Vagina (tissue), 2 donors: Measurements from ENCODE around the gene DOCK2. TPM values are rescaled to one million over a fixed set of nuclear protein-coding genes. Genes with fewer than 3 reads are reported as not detected.
"Not testable (repeated sequence)": the region's sequence is repeated elsewhere in the genome, so short reads cannot be mapped to it uniquely, and the experiment has no call there.

Source experiments
- DNase-seq, 2 donors: peaks; one replicate each; pipeline ENCODE4 v3.0.0-alpha.2; 2017; ENCODE audit errors: extremely low spot score in 2 of 2
- H3K27ac ChIP-seq: fragments of 200-600 bp; sonication (generic); one replicate; pipeline ENCODE4 v1.5.1; 2019
- H3K27me3 ChIP-seq: fragments of 200-600 bp; sonication (generic); one replicate; pipeline ENCODE4 v1.5.1; 2019
- H3K36me3 ChIP-seq, 2 donors: fragments of 200-600 bp; sonication (generic); one replicate each; pipeline ENCODE4 v1.5.1; 2017 to 2019
- H3K4me1 ChIP-seq: fragments of 200-600 bp; sonication (generic); one replicate; pipeline ENCODE4 v1.5.1; 2019
- H3K4me3 ChIP-seq, 2 donors: fragments of 200-600 bp; sonication (generic); 1 replicate in 1 of 2; 2 replicates in 1 of 2; pipeline ENCODE4 v1.5.1; 2016 to 2019
- H3K9me3 ChIP-seq: fragments of 200-600 bp; sonication (generic); one replicate; pipeline ENCODE4 v1.5.1; 2019
- POLR2A ChIP-seq, 2 donors: fragments of 450-650 bp; IDR thresholded peaks; one replicate each; pipeline ENCODE4 v1.6.1; 2017; ENCODE audit warnings: antibody characterized with exemption in 2 of 2, mild to moderate bottlenecking in 2 of 2, moderate library complexity in 2 of 2
- POLR2AphosphoS5 ChIP-seq, 2 donors: sonication (generic); formaldehyde crosslinking; IDR thresholded peaks; one replicate each; pipeline ENCODE4 v1.9.0; 2017; ENCODE audit warnings: antibody characterized with exemption in 2 of 2, mild to moderate bottlenecking in 2 of 2, low read depth in 1 of 2; ENCODE audit not compliant: insufficient read depth in 1 of 2
- intact Hi-C: fragments of 100-400 bp; cut with DNase I; formaldehyde crosslinking; loops from one replicate; pipeline ENCODE4 v1.15.1; 2023
- total RNA-seq: library from RNA; depleted of rRNA; stranded (reverse); fragments of >200 nt; gene quantifications from one replicate; pipeline ENCODE4 v1.2.3, GENCODE V29; 2016
- TF ChIP-seq, protein P1 (sequence below), 3 experiments: fragments of 450-650 bp in 2 of 3; fragments of 200-600 bp in 1 of 3; sonication (generic) in 1 of 3; IDR thresholded peaks; one replicate each; pipeline ENCODE4 v1.5.1; 2017 to 2019; ENCODE audit warnings: antibody characterized with exemption in 3 of 3, mild to moderate bottlenecking in 2 of 3, moderate library complexity in 2 of 3

The DOCK2 gene
- total RNA-seq, 1 donor from 2014 or later, result 18.2 TPM

DNA sequence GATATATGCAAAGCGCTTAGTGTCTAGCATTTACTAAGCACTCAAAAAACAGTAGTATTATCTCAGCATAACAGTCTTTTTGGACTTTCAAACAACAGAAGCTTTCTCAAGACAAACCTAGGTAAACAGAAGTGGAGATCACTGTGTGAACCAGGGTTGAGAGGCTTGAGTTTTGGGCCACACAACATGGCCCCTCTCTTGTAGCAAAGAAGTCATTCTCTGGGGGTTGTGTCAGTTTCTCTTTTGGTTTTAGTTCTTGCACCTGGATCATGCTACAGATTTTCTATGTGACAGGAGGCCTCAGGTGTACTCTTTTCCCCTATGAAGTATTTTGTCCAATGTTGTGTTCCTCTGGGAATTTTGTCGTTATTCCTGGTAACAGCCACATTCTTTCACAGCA lies 313.3 kb downstream of the DOCK2 start:
- TF ChIP-seq, protein P1, sequence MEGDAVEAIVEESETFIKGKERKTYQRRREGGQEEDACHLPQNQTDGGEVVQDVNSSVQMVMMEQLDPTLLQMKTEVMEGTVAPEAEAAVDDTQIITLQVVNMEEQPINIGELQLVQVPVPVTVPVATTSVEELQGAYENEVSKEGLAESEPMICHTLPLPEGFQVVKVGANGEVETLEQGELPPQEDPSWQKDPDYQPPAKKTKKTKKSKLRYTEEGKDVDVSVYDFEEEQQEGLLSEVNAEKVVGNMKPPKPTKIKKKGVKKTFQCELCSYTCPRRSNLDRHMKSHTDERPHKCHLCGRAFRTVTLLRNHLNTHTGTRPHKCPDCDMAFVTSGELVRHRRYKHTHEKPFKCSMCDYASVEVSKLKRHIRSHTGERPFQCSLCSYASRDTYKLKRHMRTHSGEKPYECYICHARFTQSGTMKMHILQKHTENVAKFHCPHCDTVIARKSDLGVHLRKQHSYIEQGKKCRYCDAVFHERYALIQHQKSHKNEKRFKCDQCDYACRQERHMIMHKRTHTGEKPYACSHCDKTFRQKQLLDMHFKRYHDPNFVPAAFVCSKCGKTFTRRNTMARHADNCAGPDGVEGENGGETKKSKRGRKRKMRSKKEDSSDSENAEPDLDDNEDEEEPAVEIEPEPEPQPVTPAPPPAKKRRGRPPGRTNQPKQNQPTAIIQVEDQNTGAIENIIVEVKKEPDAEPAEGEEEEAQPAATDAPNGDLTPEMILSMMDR (IDR thresholded peaks at IDR 0.05), result no peak
- TF ChIP-seq POLR2A (IDR thresholded peaks at IDR 0.05) (no peak), POLR2AphosphoS5 (IDR thresholded peaks at IDR 0.05; ENCODE audit: insufficient read depth in 1 of 2, low read depth in 1 of 2) (no peak)
- intact Hi-C loops, result no loop called here
- H3K4me3 ChIP-seq, result no peak overlapping the region
- no peaks in the 10 kb centered on the region for H3K27me3 ChIP-seq
- H3K9me3 ChIP-seq, result no peaks in the 10 kb centered on the region
- H3K36me3 ChIP-seq, result no peaks in the 10 kb centered on the region
- no peak overlapping the region for H3K27ac ChIP-seq
- DNase-seq, result no peak
- H3K4me1 ChIP-seq, result no peaks in the 10 kb centered on the region

DNA sequence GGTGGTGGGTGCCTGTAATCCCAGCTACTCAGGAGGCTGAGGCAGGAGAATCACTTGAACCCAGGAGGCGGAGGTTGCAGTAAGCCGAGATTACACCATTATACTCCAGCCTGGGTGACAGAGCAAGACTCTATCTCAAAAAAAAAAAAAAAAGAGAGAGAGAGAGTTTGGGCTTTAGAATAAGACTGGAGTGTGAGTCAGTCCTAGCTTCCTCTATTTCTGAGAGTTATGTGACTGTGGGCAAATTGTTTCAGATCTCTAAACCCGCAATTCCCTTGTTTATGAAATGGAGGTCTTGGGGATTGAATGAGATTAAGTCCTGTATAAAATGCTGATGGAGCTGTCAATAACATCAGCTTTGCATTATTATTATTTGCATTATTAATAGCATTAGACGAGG lies 316.1 kb downstream of the DOCK2 start:
- H3K27ac ChIP-seq, H3K4me3 ChIP-seq, H3K9me3 ChIP-seq, H3K4me1 ChIP-seq, DNase-seq, intact Hi-C loops, H3K27me3 ChIP-seq, H3K36me3 ChIP-seq: not testable (repeated sequence)

DNA sequence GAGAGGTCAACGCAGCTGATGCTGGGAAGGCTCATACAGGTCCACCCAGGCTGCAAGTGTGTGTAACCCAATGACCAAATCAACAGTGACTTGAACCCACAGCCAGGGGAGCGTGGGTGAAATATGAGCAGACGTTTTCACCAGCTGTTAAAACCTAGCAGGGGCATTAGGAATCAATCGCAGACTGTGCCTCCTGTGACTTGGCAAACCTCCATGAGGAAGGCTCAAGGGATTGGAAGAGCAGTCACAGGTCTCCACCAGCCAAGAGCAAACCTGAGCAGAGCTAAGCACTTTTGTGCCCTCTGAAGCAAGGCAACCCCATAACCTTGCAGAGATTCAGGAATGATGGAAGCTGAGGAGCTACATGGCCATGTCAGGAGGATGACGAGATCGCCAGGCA lies 317.7 kb downstream of the DOCK2 start:
- TF ChIP-seq POLR2A (IDR thresholded peaks at IDR 0.05), result no peak
- no peak for TF ChIP-seq POLR2AphosphoS5 (IDR thresholded peaks at IDR 0.05; ENCODE audit: insufficient read depth in 1 of 2, low read depth in 1 of 2)
- TF ChIP-seq, protein P1 (IDR thresholded peaks at IDR 0.05), result no peak

DNA sequence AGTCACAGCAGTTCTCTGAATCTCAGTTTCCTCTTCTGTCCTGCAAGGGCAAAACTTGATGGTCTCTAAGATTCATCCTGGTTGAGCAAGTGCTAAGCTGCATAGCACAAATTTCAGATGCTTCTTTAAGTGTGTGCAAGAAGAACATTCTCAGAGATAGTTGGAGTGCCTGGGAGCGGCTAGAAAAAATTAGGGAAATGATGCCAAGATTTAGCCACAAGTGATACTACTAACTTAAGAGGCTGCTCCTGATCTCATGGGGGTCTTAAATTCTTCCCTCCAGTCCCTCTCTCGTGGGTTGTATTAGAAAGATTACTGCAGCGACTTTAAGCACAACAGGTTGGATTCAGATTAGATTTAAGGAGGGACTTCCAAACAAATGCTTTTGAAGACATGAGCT lies 319.1 kb downstream of the DOCK2 start:
- intact Hi-C loops, result no loop called here
- H3K27ac ChIP-seq, result no peak overlapping the region
- no peak overlapping the region for H3K4me3 ChIP-seq
- no peaks in the 10 kb centered on the region for H3K36me3 ChIP-seq
- DNase-seq, result no peak
- H3K4me1 ChIP-seq, result no peaks in the 10 kb centered on the region
- TF ChIP-seq POLR2AphosphoS5 (IDR thresholded peaks at IDR 0.05; ENCODE audit: insufficient read depth in 1 of 2, low read depth in 1 of 2) (no peak), POLR2A (IDR thresholded peaks at IDR 0.05) (no peak)
- TF ChIP-seq, protein P1 (IDR thresholded peaks at IDR 0.05), result no peak
- H3K9me3 ChIP-seq, result no peaks in the 10 kb centered on the region
- H3K27me3 ChIP-seq, result no peaks in the 10 kb centered on the region

More for the DNA sequence above, 317.7 kb downstream of the DOCK2 start:
- H3K27me3 ChIP-seq, result no peaks in the 10 kb centered on the region
- H3K36me3 ChIP-seq, result no peaks in the 10 kb centered on the region
- H3K27ac ChIP-seq, result no peak overlapping the region
- no peaks in the 10 kb centered on the region for H3K9me3 ChIP-seq
- H3K4me3 ChIP-seq, result no peak overlapping the region
- DNase-seq, result no peak
- H3K4me1 ChIP-seq, result no peaks in the 10 kb centered on the region
- intact Hi-C loops, result no loop called here

DNA sequence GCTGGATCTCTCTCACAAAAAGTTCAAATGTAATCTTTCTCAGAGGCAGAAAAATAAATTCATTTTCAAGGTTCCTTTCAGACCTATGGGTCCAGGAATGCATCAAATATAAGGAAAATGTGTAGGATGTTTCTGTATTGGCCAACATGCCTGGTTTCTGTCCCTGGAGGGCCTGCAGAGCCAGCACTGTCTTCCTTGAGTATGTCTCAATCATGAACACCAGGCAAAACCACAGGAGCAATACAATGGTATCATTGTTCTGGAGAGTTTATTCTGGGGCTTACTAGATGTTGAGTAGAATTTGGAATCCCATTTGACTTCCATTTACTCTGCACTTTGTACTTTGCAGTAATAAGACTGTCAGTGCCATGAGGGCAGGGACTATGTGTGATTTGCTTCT lies 319.7 kb downstream of the DOCK2 start:
- DNase-seq, result no peak
- Histone ChIP-seq H3K9me3 (no peaks in the 10 kb centered on the region), H3K36me3 (no peaks in the 10 kb centered on the region), H3K27me3 (no peaks in the 10 kb centered on the region), H3K4me1 (no peaks in the 10 kb centered on the region), H3K27ac (no peak overlapping the region), H3K4me3 (no peak overlapping the region)
- intact Hi-C loops, result no loop called here
- TF ChIP-seq, protein P1 (IDR thresholded peaks at IDR 0.05), result no peak
- TF ChIP-seq POLR2A (IDR thresholded peaks at IDR 0.05), result no peak
- no peak for TF ChIP-seq POLR2AphosphoS5 (IDR thresholded peaks at IDR 0.05; ENCODE audit: insufficient read depth in 1 of 2, low read depth in 1 of 2)

DNA sequence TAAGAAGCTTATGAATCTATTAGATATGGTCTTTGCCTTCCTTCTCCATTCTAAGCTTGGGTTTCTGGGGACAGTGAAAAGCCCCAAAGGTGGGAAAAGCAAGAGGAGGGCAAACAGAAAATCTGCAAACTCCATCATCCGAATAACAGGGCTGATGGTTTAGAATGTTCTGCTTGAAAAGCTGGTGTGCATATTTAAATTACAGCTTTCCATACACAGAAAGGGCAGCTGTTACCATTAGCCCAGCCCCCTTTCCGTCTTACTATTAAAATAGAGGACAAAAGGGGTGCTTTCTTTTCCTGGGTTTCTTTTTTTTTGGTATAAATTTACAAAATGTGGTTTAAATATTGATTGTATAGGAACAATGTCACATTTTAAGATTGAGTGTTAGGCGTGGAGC lies 321.2 kb downstream of the DOCK2 start:
- no peaks in the 10 kb centered on the region for H3K4me1 ChIP-seq
- no peaks in the 10 kb centered on the region for H3K27me3 ChIP-seq
- no peak overlapping the region for H3K4me3 ChIP-seq
- H3K36me3 ChIP-seq, result no peaks in the 10 kb centered on the region
- intact Hi-C loops, result no loop called here
- H3K9me3 ChIP-seq, result no peaks in the 10 kb centered on the region
- DNase-seq, result no peak
- TF ChIP-seq POLR2AphosphoS5 (IDR thresholded peaks at IDR 0.05; ENCODE audit: insufficient read depth in 1 of 2, low read depth in 1 of 2), result no peak
- TF ChIP-seq, protein P1 (IDR thresholded peaks at IDR 0.05), result no peak
- no peak for TF ChIP-seq POLR2A (IDR thresholded peaks at IDR 0.05)
- no peak overlapping the region for H3K27ac ChIP-seq
